HG02610 (cell line): ENCODE data around the gene POLL.
"Not testable (repeated sequence)": the region's sequence is repeated elsewhere in the genome, so short reads cannot be mapped to it uniquely, and the experiment has no call there.

ENCODE experiments used
- ATAC-seq: cut with Tn5 transposase; IDR thresholded peaks from one replicate; pipeline ENCODE4 v1.9.1; 2021; ENCODE audit warnings: mild to moderate bottlenecking, moderate library complexity; ENCODE audit not compliant: unreplicated experiment

The POLL gene

GRCh38 chr10:101587725-101588653, at the start of gene POLL, which contains the start of gene DPCD:
TSS of gene POLL (minus strand) at chr10:101588257. CDS start at chr10:101587360, 897 bp downstream.
TSS of gene DPCD (plus strand) at chr10:101588321. CDS start at chr10:101588337, 16 bp downstream.
- ATAC-seq = peak; percentile 93

- ATAC-seq = not testable (repeated sequence)
Observed at GRCh38 chr10:101633510-101633909, 45.5 kb upstream of the POLL start.

GRCh38 chr10:101631821-101632475, 43.9 kb upstream of the POLL start:
- ATAC-seq = no peak

GRCh38 chr10:101630633-101630920, 42.5 kb upstream of the POLL start:
- ATAC-seq = no peak

GRCh38 chr10:101629837-101630632, 42.0 kb upstream of the POLL start:
- ATAC-seq = no peak

GRCh38 chr10:101625821-101626412, 37.9 kb upstream of the POLL start:
- ATAC-seq = no peak

GRCh38 chr10:101624526-101625102, 36.6 kb upstream of the POLL start:
- ATAC-seq = no peak

- no peak for ATAC-seq
Observed at GRCh38 chr10:101623528-101623927, 35.5 kb upstream of the POLL start.

- ATAC-seq = no peak
Observed at GRCh38 chr10:101619983-101620382, 31.9 kb upstream of the POLL start.

GRCh38 chr10:101618871-101619270, 30.8 kb upstream of the POLL start:
- no peak for ATAC-seq

- ATAC-seq = no peak
Observed at GRCh38 chr10:101617824-101618568, 29.9 kb upstream of the POLL start.

- ATAC-seq = no peak
Observed at GRCh38 chr10:101617102-101617823, 29.2 kb upstream of the POLL start.

- no peak for ATAC-seq
Observed at GRCh38 chr10:101616415-101617101, 28.5 kb upstream of the POLL start.

- ATAC-seq = no peak
Observed at GRCh38 chr10:101615525-101616116, 27.6 kb upstream of the POLL start.

GRCh38 chr10:101614663-101615524, 26.8 kb upstream of the POLL start:
- no peak for ATAC-seq

GRCh38 chr10:101613646-101614045, 25.6 kb upstream of the POLL start:
- ATAC-seq = no peak

- no peak for ATAC-seq
Observed at GRCh38 chr10:101612872-101613271, 24.8 kb upstream of the POLL start.
